A673 (cell line): ENCODE results near the gene KIF2C.
A peak's percentile ranks its signal among the peaks of the same experiment; 100 is the strongest.

Experiments
- CTCF ChIP-seq: fragments of 300-800, 200-600 bp; sonication (generic); conservative IDR thresholded peaks from 2 replicates; pipeline ENCODE4 v1.5.1; 2017; ENCODE audit warnings: low read depth, mild to moderate bottlenecking, antibody characterized with exemption, low read length, moderate library complexity, mixed read lengths
- EZH2 ChIP-seq: fragments of 200-600 bp; sonication (generic); IDR thresholded peaks from 2 replicates; pipeline ENCODE4 v1.6.1; 2017; ENCODE audit warnings: borderline replicate concordance, low read depth, mild to moderate bottlenecking, mixed read lengths, antibody characterized with exemption, low read length; ENCODE audit not compliant: poor library complexity, severe bottlenecking

GRCh38 chr1:44747878-44748277 lies 8.2 kb downstream of the KIF2C start:
- TF ChIP-seq CTCF (peak; percentile 37), EZH2 (no peak)
